GM21360 (cell line): ENCODE results near the gene SLC11A2.
"Not testable (repeated sequence)": the region's sequence is repeated elsewhere in the genome, so short reads cannot be mapped to it uniquely, and the experiment has no call there.

Source experiments
- ATAC-seq: cut with Tn5 transposase; IDR thresholded peaks from one replicate; pipeline ENCODE4 v1.9.1; 2021; ENCODE audit warnings: mild to moderate bottlenecking, moderate library complexity; ENCODE audit not compliant: unreplicated experiment

The SLC11A2 gene

GRCh38 chr12:50951112-50951511, 75.1 kb downstream of the SLC11A2 start:
- ATAC-seq: no peak

- no peak for ATAC-seq
Observed at GRCh38 chr12:50949801-50950302, 76.3 kb downstream of the SLC11A2 start.

- ATAC-seq: no peak
Observed at GRCh38 chr12:50948798-50949197, 77.4 kb downstream of the SLC11A2 start.

GRCh38 chr12:50947933-50948626, 78.1 kb downstream of the SLC11A2 start:
- ATAC-seq: no peak

- ATAC-seq: no peak
Observed at GRCh38 chr12:50937653-50938052, 88.5 kb downstream of the SLC11A2 start.

GRCh38 chr12:50936821-50937530, 89.2 kb downstream of the SLC11A2 start:
- ATAC-seq: no peak

GRCh38 chr12:50934981-50935807, 91.0 kb downstream of the SLC11A2 start:
- ATAC-seq: no peak

- ATAC-seq: no peak
Observed at GRCh38 chr12:50934371-50934851, 91.8 kb downstream of the SLC11A2 start.

- no peak for ATAC-seq
Observed at GRCh38 chr12:50933459-50934124, 92.6 kb downstream of the SLC11A2 start.

- ATAC-seq: no peak
Observed at GRCh38 chr12:50932787-50933280, 93.3 kb downstream of the SLC11A2 start.

GRCh38 chr12:50930477-50930876, 95.7 kb downstream of the SLC11A2 start:
- ATAC-seq: not testable (repeated sequence)

- no peak for ATAC-seq
Observed at GRCh38 chr12:50929831-50930230, 96.4 kb downstream of the SLC11A2 start.
